COLO668 (cell line): Measurements from ENCODE around the gene MRPS12.

Source experiments
- DNase-seq: peaks from one replicate; lab custom pipeline; 2025; ENCODE audit not compliant: unreplicated experiment; lab: John Stamatoyannopoulos, UW

Gene MRPS12

GRCh38 chr19:38910488-38910887 is 20.3 kb upstream of the MRPS12 start:
- no peak for DNase-seq

GRCh38 chr19:38911388-38912001 is 19.2 kb upstream of the MRPS12 start:
- DNase-seq, result no peak

GRCh38 chr19:38912600-38913514 is 17.9 kb upstream of the MRPS12 start:
- no peak for DNase-seq

GRCh38 chr19:38913958-38914357 is 16.8 kb upstream of the MRPS12 start:
- DNase-seq, result no peak

GRCh38 chr19:38915329-38916321 is 15.1 kb upstream of the MRPS12 start:
- no peak for DNase-seq

- DNase-seq, result no peak
Measured at GRCh38 chr19:38917516-38917915, 13.2 kb upstream of the MRPS12 start.

GRCh38 chr19:38917921-38918491 is 12.7 kb upstream of the MRPS12 start:
- DNase-seq, result peak; percentile 14

- DNase-seq, result no peak
Measured at GRCh38 chr19:38918526-38918925, 12.2 kb upstream of the MRPS12 start.

- no peak for DNase-seq
Measured at GRCh38 chr19:38919837-38920601, 10.7 kb upstream of the MRPS12 start.

- DNase-seq, result no peak
Measured at GRCh38 chr19:38920602-38921419, 9.9 kb upstream of the MRPS12 start.

- no peak for DNase-seq
Measured at GRCh38 chr19:38921420-38922274, 9.1 kb upstream of the MRPS12 start.

GRCh38 chr19:38922482-38922881 is 8.3 kb upstream of the MRPS12 start:
- no peak for DNase-seq

- DNase-seq, result no peak
Measured at GRCh38 chr19:38924388-38924787, 6.4 kb upstream of the MRPS12 start.

GRCh38 chr19:38928391-38929001 is 2.2 kb upstream of the MRPS12 start:
- DNase-seq, result no peak

- peak; percentile 94 for DNase-seq
Measured at GRCh38 chr19:38929929-38930775, 592 bp upstream of the MRPS12 start, which contains the start of gene SARS2. Gene SARS2 (minus strand): TSS chr19:38930763. CDS start chr19:38930736, 27 bp downstream.

- DNase-seq, result no peak
Measured at GRCh38 chr19:38931521-38931793, 713 bp downstream of the MRPS12 start.
